DMS53 (cell line): Measurements from ENCODE around the gene GNG7.
"Not testable (repeated sequence)": the region's sequence is repeated elsewhere in the genome, so short reads cannot be mapped to it uniquely, and the experiment has no call there.

Source experiments
- DNase-seq: peaks from one replicate; lab custom pipeline; 2025; lab: John Stamatoyannopoulos, UW

The GNG7 gene

GRCh38 chr19:2574971-2575630, 127.4 kb downstream of the GNG7 start:
- DNase-seq = no peak

- DNase-seq = no peak
Measured at GRCh38 chr19:2574478-2574931, 128.0 kb downstream of the GNG7 start.

GRCh38 chr19:2573916-2574315, 128.6 kb downstream of the GNG7 start:
- no peak for DNase-seq

- not testable (repeated sequence) for DNase-seq
Measured at GRCh38 chr19:2572152-2572551, 130.3 kb downstream of the GNG7 start.

- no peak for DNase-seq
Measured at GRCh38 chr19:2569596-2570465, 132.7 kb downstream of the GNG7 start.

- DNase-seq = no peak
Measured at GRCh38 chr19:2567996-2568395, 134.5 kb downstream of the GNG7 start.

GRCh38 chr19:2567580-2567979, 134.9 kb downstream of the GNG7 start:
- DNase-seq = peak; percentile 34

GRCh38 chr19:2563546-2563945, 138.9 kb downstream of the GNG7 start:
- DNase-seq = not testable (repeated sequence)

- no peak for DNase-seq
Measured at GRCh38 chr19:2561895-2562294, 140.6 kb downstream of the GNG7 start.

GRCh38 chr19:2561221-2561620, 141.3 kb downstream of the GNG7 start:
- no peak for DNase-seq

- no peak for DNase-seq
Measured at GRCh38 chr19:2560369-2560768, 142.1 kb downstream of the GNG7 start.

- DNase-seq = no peak
Measured at GRCh38 chr19:2558543-2558942, 144.0 kb downstream of the GNG7 start.

GRCh38 chr19:2558131-2558530, 144.4 kb downstream of the GNG7 start:
- not testable (repeated sequence) for DNase-seq

GRCh38 chr19:2557093-2557440, 145.4 kb downstream of the GNG7 start:
- DNase-seq = no peak

- no peak for DNase-seq
Measured at GRCh38 chr19:2556221-2557092, 146.0 kb downstream of the GNG7 start.

- no peak for DNase-seq
Measured at GRCh38 chr19:2555422-2556220, 146.9 kb downstream of the GNG7 start.

- DNase-seq = no peak
Measured at GRCh38 chr19:2554856-2555255, 147.6 kb downstream of the GNG7 start.

GRCh38 chr19:2553510-2553909, 149.0 kb downstream of the GNG7 start:
- no peak for DNase-seq

GRCh38 chr19:2552859-2553258, 149.6 kb downstream of the GNG7 start:
- no peak for DNase-seq

- DNase-seq = no peak
Measured at GRCh38 chr19:2551864-2552185, 150.7 kb downstream of the GNG7 start.

GRCh38 chr19:2551172-2551863, 151.2 kb downstream of the GNG7 start:
- no peak for DNase-seq
